Coronary artery (tissue), 2 donors: Measurements from ENCODE around the gene SPATA13.

Source experiments
- DNase-seq: peaks from one replicate; pipeline ENCODE4 v3.0.0-alpha.2; 2017; ENCODE audit warnings: low spot score
- H3K27ac ChIP-seq, 2 donors: fragments of 200-600 bp; sonication (generic); one replicate each; pipeline ENCODE4 v1.5.1; 2016 to 2019
- H3K4me3 ChIP-seq: fragments of 200-600 bp; sonication (generic); 2 replicates; pipeline ENCODE4 v1.5.1; 2016; ENCODE audit warnings: mild to moderate bottlenecking, moderate library complexity
- CTCF ChIP-seq: fragments of 200-600 bp; sonication (generic); IDR thresholded peaks from one replicate; pipeline ENCODE4 v1.5.1; 2019; ENCODE audit warnings: antibody characterized with exemption

Gene SPATA13

GRCh38 chr13:24165746-24166145 is 5.2 kb downstream of the SPATA13 start:
- H3K27ac ChIP-seq = no peak overlapping the region
- H3K4me3 ChIP-seq = no peak overlapping the region
- no peak for DNase-seq
- no peak for TF ChIP-seq CTCF

- peak overlapping the region in 1 of 2 donors; percentile 22 for H3K27ac ChIP-seq
- no peak for TF ChIP-seq CTCF
- no peak overlapping the region for H3K4me3 ChIP-seq
- no peak for DNase-seq
Measured at GRCh38 chr13:24166561-24166960, 6.0 kb downstream of the SPATA13 start.

GRCh38 chr13:24167666-24168391 is 7.3 kb downstream of the SPATA13 start:
- DNase-seq = no peak
- peak overlapping the region; percentile 42 to 44 for H3K27ac ChIP-seq
- H3K4me3 ChIP-seq = peak overlapping the region; percentile 11
- no peak for TF ChIP-seq CTCF

- peak overlapping the region; percentile 42 to 44 for H3K27ac ChIP-seq
Measured at GRCh38 chr13:24168392-24168750, 7.9 kb downstream of the SPATA13 start.

GRCh38 chr13:24168979-24169378 is 8.5 kb downstream of the SPATA13 start:
- DNase-seq = no peak
- TF ChIP-seq CTCF = no peak
- no peak overlapping the region for H3K4me3 ChIP-seq
- peak overlapping the region in 1 of 2 donors; percentile 16 for H3K27ac ChIP-seq

More at GRCh38 chr13:24168392-24168750, 7.9 kb downstream of the SPATA13 start:
- TF ChIP-seq CTCF = no peak
- DNase-seq = no peak
- peak overlapping the region; percentile 11 for H3K4me3 ChIP-seq

GRCh38 chr13:24172071-24172470 is 11.6 kb downstream of the SPATA13 start:
- Histone ChIP-seq H3K4me3 (no peak overlapping the region), H3K27ac (no peak overlapping the region)
- no peak for DNase-seq
- TF ChIP-seq CTCF = no peak

- Histone ChIP-seq H3K4me3 (no peak overlapping the region), H3K27ac (no peak overlapping the region)
- DNase-seq = no peak
- no peak for TF ChIP-seq CTCF
Measured at GRCh38 chr13:24173795-24174194, 13.3 kb downstream of the SPATA13 start.
